SKM-1 treated with dmso at 0.1 percent for 144 hours (cell line): Measurements from ENCODE around the gene PIGQ.

ENCODE experiments used
- DNase-seq: peaks from one replicate; lab custom pipeline; 2025; ENCODE audit not compliant: unreplicated experiment; lab: John Stamatoyannopoulos, UW

The PIGQ gene

DNA sequence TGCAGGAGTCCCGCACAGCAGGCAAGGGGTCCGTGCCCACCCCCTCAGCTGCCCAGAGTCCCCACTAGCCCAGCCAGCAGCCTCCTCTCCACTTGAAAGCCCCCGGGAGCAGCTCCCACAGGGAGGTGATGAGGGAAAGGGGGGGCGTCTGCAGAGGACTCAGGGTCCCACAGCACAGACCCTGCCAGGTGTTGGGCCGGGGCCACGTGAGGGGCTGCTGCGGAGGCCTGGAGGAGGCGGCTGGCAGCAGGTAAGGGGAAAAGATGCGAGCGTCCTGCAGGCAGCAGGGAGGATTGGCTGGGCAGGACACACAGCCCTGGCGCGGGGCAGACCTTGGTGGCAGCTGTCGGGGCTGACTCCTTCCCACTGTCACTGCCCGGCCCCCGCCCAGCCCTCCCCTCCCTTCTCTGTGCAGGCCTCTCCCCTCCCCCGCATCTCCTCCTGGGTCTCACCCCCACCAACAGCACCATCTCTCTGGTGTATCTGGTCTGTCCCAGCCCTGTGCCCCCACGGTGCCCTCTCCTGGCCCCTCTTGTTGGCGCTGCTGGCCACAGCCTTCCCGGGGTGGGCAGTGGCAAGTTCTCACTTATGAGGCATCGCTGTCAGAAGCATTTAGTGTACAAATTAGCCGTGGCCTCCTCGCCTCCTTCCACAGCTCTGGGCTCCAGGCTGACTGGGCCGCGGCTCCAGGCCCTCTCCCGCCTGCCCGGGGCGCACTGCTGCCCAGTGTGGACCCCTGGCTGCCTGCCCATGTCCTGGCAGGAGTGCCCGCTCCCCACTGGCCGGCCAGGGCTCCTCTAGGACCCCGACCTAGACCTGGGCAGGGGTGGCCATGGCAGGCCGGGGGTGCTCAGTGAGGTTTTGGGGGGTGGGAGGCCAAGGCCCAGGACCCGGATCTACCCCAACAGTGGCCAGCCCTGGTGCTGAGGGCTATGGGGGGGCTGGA is 14.0 kb upstream of the PIGQ start:
- DNase-seq = no peak

DNA sequence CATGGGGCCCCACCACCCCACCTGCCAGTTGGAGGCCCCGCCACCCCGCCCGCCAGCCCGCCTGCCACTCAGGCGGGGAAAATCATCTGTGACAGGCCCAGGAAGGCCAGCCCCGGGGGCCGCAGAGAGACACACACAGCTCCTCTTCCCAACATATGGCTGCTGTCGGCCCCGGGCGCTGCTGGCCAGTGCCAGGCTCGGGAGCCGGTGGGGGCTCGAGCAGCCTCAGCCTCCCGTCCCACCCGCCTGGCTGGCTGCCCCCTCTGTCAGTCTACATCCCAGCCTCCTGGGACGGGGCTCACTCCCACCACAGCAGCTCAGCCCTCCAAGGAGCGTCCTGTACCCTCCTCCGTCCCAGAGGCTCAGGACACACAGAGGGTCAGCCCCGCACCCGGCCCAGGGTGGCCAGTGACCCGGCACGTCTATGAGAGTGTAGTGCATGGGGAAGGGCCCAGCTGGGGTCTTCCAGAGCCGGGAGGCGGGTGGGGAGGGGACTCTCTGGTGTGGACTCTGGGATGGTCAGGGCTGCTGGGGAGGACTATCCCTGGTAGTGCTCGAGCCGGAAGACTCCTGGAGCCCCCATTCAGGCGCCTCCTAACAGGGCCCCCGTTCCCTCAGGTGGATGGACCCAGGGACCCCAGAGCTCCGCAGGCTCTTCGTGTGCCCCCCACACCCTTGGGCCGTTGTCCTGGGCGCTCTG is 13.1 kb upstream of the PIGQ start:
- DNase-seq = no peak

DNA sequence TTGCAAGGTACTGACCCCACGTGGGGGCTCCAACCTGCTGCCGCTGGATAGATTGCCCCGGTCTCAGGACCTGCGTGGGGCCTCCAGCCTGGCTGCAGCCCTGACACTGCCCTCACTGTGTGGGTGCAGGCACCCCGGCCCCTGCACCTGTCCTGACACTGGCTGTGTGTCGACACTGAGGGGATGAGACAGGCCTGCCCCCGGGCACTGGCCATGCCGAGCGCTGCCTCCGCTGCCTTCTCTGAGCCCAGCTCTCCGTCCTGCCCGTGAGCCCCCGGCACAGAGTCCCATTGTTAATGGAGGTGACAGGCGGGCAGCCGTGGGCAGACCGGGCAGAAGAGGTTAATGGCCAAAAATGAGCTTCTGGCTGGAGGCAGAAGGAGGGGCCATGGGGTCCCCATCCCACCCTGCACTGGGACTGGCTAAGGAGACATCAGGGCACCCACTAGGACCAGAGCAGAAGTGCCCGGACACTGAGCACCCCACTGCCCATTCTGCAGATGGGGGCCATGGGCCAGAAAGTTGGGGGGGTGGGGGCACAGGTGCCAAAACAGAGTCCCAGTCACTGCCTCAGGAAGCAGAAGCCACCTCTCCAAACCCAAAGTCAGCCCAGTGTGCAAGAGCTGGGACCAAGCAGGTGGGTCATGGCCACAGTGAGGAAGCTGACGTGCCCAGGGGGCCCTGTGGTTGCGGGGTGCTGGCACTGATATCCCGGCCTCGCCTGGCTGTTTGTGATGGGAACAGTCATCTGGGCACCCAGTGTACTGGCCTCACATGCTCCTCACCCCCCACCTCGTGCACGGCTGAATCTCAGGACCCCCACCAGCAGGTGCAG is 12.1 kb upstream of the PIGQ start:
- DNase-seq = no peak

DNA sequence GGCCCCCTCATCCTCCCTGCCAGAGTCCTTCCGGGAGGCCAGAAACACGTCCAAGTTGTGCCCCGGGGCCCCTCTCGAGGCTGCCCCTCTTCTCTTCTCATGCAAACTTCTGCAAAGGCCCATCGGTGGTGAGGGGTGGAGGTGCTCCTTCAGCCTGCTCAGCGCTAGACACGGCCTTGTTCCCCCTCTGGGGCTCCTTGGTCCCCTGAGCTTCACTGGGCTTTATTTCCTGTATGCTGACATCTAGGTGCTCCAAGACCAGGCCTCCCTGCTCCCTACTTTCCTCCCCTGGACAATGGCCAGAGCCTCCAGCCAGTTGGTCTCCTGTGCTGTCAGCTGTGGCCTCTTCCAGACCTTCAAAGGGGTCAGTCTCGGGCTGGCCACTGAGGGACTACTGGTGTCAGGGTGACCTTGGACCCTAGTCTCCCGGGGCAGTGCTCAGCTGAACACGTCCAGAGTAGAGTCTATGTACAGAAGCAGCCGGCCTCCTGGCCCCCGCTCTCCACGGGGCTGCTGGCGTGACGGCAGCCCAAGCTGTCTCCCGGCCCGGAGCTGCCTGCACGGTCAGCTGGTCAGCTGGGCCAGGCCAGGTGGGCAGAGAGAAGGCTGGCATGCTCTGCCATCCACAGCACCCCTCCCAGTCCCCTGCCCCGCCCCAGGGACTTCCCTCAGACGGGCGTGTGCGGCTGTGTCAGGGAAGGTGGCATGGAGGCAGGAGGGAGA is 11.3 kb upstream of the PIGQ start:
- DNase-seq = no peak

DNA sequence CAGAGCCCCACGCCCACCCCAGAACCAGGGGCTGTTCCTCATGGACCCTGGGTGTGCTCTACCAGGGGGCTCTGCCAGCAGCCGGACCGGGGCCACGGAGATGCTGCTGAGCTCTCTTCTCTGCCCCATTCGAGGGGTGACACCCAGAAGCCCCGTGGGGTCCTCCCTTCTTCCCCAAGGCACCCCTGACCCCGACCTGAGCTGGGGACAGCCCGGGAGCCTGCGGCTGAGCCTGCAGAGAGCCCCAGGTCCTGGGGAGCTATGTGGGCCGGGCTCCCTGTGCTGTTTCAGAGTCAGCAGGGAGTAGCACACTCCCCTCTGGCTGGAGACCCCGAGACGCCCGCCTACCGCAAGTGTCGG is 10.8 kb upstream of the PIGQ start:
- DNase-seq = no peak

DNA sequence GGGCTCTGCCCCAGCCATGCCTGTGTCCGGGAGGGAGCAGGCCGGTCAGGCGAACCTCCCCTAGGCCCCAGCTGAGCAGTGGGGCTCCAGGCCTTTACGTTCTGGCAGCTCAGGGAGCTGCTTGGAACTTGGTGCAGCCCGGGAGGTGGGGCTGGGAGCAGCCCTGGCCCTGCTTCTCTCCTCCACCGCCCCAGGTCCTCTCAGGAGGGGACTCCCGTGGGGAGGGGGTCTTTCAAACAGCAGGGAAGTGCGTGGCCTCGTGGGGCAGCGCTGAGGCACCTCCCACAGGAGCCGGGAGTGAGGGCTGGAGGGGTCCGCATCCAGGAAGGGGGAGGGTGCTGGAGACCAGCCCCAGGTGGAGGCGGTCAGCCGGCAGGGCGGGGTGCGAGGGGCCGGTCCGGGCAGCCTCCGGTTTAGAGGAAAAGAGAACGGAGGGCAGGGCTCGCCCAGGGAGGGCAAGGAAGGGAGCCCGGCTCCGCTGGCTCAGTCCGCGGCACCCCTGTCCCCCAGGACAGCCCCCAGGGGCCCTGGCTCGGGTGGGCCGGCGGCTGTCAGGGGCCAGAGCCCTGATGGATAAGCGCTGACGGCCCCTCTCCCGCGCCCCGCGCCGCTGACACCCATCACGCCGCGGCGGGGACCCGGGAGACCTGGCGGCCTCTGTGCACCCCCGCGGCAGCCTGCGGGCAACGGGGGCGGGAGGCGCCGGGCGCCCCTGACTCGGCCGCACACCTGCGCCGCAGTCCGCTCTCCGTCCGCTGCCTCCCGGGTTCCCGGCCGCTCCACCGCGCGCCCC is 10.2 kb upstream of the PIGQ start:
- no peak for DNase-seq

DNA sequence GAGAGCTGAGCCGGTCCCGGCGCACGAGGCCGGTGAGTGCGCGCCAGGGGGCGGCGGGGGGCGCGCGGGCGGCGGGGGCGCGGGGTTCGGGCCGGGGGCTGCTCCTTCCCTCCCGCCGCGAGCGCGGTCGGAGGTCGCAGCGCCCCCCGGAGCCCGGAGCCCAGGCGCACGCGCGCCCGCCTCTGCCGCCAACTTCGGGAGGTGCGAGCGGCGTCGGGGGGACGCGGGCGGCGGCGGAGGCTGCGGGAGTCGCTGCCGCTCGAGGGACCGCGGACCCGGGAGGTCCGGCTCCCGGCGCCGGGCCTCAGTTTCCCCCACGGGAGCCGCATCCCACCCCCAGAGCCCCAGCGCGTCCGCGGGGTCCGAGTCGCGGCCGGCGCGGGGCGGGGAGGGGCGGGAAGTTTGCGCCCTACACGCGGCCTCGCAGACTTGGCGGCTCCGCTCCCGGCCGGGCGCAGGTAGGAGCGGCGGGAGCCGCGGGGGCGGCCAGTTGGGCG is 9.5 kb upstream of the PIGQ start, which contains the start of gene PRR35:
Gene PRR35 (plus strand): TSS at position 191 of the 497 bp plus-strand sequence. CDS start 2,901 bp downstream, outside the sequence.
- no peak for DNase-seq

DNA sequence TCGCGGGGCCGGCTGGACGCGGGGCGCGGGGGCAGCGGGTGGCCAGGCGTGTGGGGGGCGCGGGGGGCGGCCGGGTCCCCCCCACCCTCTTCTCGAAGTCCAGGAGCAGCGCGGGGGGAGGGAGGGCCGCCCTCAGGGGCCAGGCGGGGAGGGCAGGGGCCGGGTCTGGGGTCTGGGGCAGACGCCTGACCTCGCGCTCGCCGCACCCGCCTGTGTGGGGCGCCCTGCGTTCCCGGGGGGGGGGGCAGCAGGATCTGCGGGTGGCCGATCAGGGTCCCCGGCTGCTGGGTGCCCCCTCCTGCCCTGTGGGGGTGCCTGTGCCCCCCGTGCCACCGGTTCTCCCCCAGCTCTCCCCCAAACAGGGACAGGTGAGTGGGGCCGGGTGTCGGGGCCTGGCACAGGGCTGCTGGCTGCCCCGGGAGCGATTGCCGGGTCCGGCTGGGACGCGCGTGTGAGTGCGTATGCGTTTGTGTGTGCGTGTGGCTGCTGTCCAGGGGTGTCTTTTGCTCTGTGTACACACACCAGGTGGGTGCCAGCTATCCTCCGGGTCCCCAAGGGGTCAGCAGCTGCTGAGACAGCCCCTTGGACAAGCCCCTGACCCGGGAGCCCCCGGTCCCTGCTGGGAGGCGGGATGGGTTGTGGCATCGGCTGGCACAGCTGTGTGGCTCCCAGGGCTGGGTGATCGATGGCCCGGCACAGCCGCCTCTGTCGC is 8.9 kb upstream of the PIGQ start:
- DNase-seq = no peak

DNA sequence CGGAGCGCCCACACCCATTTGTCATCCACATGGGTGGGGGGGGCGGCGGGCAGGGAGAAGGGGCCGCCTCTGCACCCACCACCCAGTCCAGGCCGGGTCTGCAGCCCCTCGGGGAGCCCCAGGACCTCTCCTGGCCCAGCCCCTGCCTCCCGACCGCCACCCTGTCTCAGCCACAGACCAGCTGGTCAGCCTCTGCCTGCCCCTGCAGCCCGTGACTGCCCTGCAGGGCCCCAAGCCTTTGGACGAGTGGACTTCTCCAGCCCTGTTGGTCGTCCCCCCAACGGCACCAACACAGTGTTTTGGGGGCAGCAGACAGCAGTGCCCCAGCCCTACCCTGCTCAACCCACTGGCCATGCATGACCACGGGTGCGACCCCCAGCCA is 8.4 kb upstream of the PIGQ start:
- no peak for DNase-seq

DNA sequence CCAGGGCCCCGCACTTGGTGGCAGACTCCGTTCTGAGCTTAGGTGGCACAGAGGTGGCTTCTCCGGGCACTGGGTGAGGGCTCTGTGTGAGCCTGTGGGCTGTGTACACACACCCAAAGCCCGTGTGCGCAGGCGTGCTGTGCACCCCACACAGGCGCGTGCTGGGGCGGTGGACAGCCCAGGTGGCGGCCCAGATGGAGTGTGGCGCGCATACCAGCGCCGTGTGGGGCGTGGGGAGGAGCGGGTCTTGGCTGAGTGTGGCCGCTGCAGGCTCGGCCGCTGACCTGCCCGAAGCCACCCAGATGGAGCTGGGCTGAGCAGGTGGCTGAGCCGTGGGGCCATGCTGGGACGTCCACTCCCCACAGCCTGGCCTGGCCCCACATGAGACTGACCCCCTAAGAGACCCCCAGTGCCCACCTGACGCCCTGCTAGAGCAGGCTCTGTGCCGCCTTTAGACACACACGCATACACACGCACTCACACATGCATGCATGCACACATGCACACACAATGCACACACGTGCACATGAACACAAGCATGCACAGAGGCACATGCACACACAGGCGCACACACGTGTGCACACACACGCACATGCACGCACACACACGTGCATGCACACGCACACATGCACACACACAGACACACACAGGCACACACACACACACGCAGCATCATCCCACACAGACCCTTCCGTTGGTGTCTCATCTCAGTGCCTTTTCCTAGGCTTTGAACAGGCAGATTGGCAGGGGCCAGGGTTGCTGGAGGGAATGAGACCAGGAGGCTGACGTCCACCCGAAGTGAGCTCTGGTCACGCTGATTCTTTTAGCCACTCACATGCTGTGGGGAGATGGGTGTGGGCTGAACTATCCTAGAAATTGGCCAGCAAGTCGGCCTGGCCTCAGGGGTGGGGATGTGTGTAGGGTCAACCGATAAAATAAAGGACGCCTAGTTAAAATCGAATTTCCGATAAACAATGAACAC is 7.5 kb upstream of the PIGQ start:
- no peak for DNase-seq

DNA sequence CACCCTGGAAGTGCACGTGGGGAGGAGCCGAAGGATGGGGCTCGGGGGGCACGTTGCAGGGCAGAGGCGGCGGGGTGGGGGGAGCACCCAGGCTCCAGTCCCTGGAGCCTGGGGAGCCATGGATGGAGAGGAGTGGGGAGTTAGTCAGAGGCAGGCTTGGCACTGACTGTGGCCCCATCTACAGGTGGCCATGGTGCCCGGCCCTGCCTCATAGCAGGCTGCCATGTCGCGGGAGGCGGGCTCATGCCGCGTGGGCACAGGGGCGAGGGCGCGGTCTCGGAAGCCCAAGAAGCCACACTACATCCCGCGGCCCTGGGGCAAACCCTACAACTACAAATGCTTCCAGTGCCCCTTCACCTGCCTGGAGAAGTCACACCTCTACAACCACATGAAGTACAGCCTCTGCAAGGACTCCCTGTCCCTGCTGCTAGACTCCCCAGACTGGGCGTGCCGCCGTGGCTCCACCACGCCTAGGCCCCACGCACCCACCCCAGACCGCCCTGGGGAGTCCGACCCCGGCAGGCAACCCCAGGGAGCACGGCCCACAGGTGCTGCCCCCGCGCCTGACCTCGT is 6.6 kb upstream of the PIGQ start:
- DNase-seq = no peak

DNA sequence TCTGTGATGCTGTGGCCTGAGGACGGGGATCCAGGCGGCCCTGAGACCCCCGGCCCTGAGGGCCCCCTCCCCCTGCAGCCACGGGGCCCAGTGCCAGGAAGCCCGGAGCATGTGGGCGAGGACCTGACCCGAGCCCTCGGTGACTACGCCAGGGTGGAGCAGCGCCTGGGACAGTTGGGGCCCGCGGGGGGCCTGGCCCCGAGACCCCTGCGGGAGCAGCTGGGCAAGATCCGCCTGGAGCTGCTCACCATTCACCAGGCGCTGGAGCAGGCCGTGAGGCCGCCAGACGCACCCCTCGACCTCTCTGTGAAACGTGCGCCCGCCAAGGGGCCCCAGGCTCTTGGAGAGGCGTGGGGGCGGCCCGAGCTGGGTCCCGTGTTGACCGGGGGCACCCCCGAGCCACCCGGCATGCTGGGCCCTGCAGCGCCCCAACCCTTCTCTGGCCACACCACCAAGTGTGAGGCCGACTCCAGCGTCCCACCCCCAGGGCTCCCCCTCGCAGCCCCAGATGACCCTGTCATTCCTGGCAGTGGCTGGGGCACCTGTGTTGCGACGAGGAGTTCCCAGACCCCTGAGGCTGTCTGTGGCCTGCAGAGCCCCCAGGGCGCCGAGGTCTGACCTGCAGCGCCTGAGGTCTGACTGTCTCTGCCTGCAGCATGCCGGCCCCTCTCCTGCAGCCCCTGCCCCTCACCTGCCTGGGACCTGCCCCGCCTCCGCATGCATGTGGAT is 4.9 kb upstream of the PIGQ start:
- DNase-seq = no peak

DNA sequence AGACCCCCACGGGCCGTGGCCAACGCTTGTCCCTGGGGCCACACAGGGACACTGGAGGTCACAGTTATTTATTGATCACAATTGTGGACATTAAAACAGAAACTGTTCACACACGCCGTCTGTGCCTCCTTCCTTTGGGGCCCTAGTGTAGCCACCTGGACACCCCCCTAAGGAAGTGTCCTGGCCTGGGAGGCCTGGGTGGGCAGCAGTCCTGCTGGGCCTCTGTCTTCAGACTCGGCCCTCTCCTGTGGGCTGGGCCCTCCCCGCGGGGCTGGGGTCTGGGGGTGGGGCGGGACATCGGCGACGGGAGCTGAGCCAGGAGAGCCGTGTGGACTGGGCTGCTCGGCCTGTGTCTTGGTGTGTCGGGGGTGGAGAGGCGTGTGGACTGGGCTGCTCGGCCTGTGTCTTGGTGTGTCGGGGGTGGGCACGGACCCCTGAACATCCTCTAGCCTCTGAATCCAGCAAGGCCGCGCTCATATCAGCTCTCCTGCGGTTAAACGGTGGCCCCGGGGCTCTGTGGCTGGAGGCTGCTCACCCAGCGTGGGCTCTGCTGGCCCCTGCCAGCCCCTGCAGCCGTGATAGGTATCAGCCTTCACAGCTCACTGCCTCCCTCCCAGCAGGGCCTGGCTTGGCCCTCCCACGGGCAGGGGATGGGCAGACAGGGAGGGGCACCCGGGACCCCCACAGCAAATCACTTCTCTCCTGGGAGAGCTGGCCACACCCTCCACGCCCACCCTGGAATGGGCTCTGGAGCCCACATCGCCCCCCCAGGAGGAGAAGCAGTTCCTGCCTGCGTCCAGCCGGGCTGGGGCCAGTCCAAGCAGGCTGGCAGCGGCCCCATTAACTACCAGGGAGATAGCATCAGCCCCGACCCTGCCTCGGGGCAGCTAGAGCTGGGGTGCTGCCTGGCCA is 4.1 kb upstream of the PIGQ start:
- no peak for DNase-seq

DNA sequence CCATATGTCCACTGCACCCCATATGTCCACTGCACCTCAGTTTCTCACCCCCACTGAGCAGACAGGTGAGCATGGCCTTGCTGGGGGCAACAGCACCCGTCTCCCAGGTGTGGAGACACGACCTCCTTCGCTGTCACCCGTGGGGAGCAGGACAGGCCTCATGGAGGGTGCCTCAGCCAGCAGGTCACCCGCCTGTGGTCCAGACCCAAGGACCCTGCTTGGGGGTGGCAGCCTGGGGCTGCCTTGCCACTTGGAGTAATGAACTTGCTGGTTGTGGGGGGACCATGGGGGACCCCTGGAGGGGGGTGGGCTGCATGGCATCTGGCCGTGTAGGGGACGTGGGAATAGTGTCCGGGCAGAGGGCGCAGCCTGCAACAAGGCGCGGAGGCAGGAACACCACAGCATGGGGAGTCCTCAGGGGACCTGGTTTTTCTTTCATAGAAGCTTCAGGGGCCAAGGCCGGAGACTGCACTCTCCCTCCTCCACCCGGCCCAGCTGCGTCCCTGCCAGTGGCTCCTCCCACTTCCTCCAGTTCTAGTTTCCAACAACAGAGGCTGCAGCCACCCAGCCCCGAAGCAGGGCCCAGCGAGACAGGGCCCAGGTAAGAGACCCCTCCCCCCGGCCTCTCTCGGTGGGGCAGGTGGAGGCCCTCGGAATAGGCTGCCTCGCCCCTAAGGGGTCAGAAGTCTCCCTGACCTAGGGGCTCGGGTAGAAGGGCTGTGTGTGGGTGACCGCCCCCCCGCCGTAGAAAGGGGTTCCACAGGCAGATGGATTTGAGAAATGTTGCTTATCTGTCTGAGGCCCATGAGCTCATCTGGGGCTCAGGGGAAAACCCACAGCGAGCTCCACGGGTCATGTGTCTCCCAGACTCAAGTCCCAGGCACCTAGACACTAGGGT is 3.0 kb upstream of the PIGQ start, which contains the start of gene NHLRC4:
Gene NHLRC4 (plus strand): TSS at position 531 of the 898 bp plus-strand sequence. CDS start 1,043 bp downstream, outside the sequence.
- DNase-seq = peak; percentile 32
